ENCODE results near the gene SMARCA1. TPM values are rescaled to one million over a fixed set of nuclear protein-coding genes. Genes with fewer than 3 reads are reported as not detected.

Gene SMARCA1
- total RNA-seq, 1 donor from 2014 or later, result 0.34 TPM

DNA sequence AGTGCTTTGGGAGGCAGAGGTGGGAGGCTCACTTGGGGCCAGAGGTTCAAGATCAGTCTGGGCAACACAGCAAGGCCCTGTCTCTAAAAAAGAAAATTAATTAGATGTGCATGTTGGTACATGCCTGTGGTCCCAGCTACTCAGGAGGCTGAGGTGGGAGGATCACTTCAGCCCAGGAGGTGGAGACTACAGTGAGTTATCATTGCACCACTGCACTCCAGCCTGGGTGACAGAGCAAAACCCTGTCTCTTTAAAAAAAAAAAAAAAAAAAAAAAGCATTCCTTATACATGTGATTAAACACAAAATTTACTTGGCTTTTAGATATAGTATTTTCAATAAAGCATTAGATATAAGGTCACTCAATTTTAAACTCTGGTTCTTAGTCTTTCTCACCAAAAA, 34.9 kb downstream of the SMARCA1 start:
- Mint-ChIP-seq H3K4me3 (ENCODE audit: low read depth) (no peak overlapping the region), H3K27ac (no peak overlapping the region), H3K27me3 (ENCODE audit: low read depth) (no peaks in the 10 kb centered on the region), H3K36me3 (ENCODE audit: low read depth) (no peaks in the 10 kb centered on the region), H3K9me3 (no peaks in the 10 kb centered on the region), H3K4me1 (ENCODE audit: low read depth) (no peaks in the 10 kb centered on the region)
- intact Hi-C loops (cut with micrococcal nuclease), result no loop called here
- DNase-seq (ENCODE audit: low spot score), result no peak

DNA sequence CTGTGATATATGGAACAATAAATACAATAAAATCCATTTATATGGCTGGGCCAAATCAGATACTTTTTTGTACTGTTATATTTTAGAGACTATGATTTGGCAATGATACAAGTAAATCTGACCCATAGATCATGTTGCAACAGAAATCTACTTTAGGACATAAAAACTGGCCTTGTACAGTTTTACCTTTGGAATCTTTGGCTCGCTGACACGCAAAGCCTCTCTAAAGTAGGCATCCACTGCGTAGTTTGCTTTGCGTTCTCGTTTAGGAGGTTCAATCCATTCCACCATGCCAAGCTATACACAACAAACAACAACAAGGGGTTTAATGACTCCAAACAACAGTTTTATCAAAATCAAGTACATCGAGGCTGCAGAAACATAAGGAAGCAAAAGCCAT, 42.4 kb downstream of the SMARCA1 start:
- intact Hi-C loops (cut with micrococcal nuclease), result no loop called here
- no peak overlapping the region for H3K4me3 Mint-ChIP-seq (ENCODE audit: low read depth)
- H3K27ac Mint-ChIP-seq, result no peak overlapping the region
- H3K36me3 Mint-ChIP-seq (ENCODE audit: low read depth), result no peaks in the 10 kb centered on the region
- no peaks in the 10 kb centered on the region for H3K4me1 Mint-ChIP-seq (ENCODE audit: low read depth)
- DNase-seq (ENCODE audit: low spot score), result no peak
- no peaks in the 10 kb centered on the region for H3K27me3 Mint-ChIP-seq (ENCODE audit: low read depth)
- no peaks in the 10 kb centered on the region for H3K9me3 Mint-ChIP-seq

GRCh38 chrX:129478516-129478915, 44.8 kb downstream of the SMARCA1 start:
- DNase-seq (ENCODE audit: low spot score), result no peak
- Mint-ChIP-seq H3K27me3 (ENCODE audit: low read depth) (no peaks in the 10 kb centered on the region), H3K9me3 (no peaks in the 10 kb centered on the region), H3K4me3 (ENCODE audit: low read depth) (no peak overlapping the region), H3K36me3 (ENCODE audit: low read depth) (no peaks in the 10 kb centered on the region), H3K27ac (no peak overlapping the region), H3K4me1 (ENCODE audit: low read depth) (no peaks in the 10 kb centered on the region)
- intact Hi-C loops (cut with micrococcal nuclease), result no loop called here

DNA sequence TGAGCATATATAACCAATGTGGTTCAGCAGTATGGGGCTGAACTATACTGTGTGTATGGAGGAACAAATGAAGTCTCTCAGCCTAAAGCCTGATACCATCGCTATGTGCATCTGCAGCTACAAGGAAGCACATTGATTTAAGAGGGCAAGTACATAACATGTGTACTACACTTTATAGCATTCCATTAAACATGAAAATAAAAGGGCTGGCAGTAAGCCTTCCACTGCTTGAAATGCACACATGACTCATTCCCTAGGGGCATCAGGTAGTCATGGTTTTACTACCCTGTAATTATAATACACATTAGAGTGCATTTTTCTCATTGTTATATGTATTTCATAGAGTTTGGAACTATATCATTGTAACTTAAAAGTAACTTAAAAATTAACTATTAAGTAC, 51.2 kb downstream of the SMARCA1 start:
- no peak for DNase-seq (ENCODE audit: low spot score)
- no peak overlapping the region for H3K4me3 Mint-ChIP-seq (ENCODE audit: low read depth)
- no peaks in the 10 kb centered on the region for H3K36me3 Mint-ChIP-seq (ENCODE audit: low read depth)
- no peaks in the 10 kb centered on the region for H3K9me3 Mint-ChIP-seq
- H3K27me3 Mint-ChIP-seq (ENCODE audit: low read depth), result no peaks in the 10 kb centered on the region
- no peak overlapping the region for H3K27ac Mint-ChIP-seq
- H3K4me1 Mint-ChIP-seq (ENCODE audit: low read depth), result no peaks in the 10 kb centered on the region
- intact Hi-C loops (cut with micrococcal nuclease), result no loop called here

DNA sequence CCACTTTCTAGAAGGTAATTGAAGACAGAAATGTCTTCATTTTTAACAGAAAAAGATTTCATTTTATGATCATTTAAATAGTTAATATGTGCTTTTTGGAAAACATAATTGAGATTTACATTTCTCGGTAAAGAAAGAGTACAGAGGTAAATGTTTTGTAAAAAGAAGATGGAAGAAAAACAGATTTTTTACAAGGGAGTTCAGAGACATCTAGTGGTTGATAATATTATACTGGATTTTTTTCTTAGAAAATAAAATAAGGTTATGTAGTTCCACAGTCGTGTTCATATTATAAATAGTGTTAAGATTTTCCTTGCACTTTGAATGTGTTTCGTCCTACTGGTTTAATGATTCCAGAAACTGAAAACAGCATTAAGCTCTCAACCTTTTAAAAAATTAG, 60.6 kb downstream of the SMARCA1 start:
- DNase-seq (ENCODE audit: low spot score), result no peak
- intact Hi-C loops (cut with micrococcal nuclease), result no loop called here
- H3K36me3 Mint-ChIP-seq (ENCODE audit: low read depth), result no peaks in the 10 kb centered on the region
- H3K27me3 Mint-ChIP-seq (ENCODE audit: low read depth), result peaks cover 2% of the 10 kb centered on the region
- H3K9me3 Mint-ChIP-seq, result no peaks in the 10 kb centered on the region
- H3K27ac Mint-ChIP-seq, result no peak overlapping the region
- no peaks in the 10 kb centered on the region for H3K4me1 Mint-ChIP-seq (ENCODE audit: low read depth)
- no peak overlapping the region for H3K4me3 Mint-ChIP-seq (ENCODE audit: low read depth)

GRCh38 chrX:129461801-129462456, 61.4 kb downstream of the SMARCA1 start:
- H3K27me3 Mint-ChIP-seq (ENCODE audit: low read depth), result peaks cover 2% of the 10 kb centered on the region
- H3K9me3 Mint-ChIP-seq, result no peaks in the 10 kb centered on the region
- H3K4me3 Mint-ChIP-seq (ENCODE audit: low read depth), result no peak overlapping the region
- no peaks in the 10 kb centered on the region for H3K36me3 Mint-ChIP-seq (ENCODE audit: low read depth)
- H3K27ac Mint-ChIP-seq, result no peak overlapping the region
- DNase-seq (ENCODE audit: low spot score), result no peak
- intact Hi-C loops (cut with micrococcal nuclease), result no loop called here
- H3K4me1 Mint-ChIP-seq (ENCODE audit: low read depth), result no peaks in the 10 kb centered on the region

GRCh38 chrX:129452523-129452922, 70.8 kb downstream of the SMARCA1 start:
- Mint-ChIP-seq H3K36me3 (ENCODE audit: low read depth) (no peaks in the 10 kb centered on the region), H3K27me3 (ENCODE audit: low read depth) (no peaks in the 10 kb centered on the region), H3K9me3 (no peaks in the 10 kb centered on the region), H3K4me3 (ENCODE audit: low read depth) (no peak overlapping the region), H3K27ac (no peak overlapping the region), H3K4me1 (ENCODE audit: low read depth) (no peaks in the 10 kb centered on the region)
- DNase-seq (ENCODE audit: low spot score), result no peak
- intact Hi-C loops (cut with micrococcal nuclease), result no loop called here

DNA sequence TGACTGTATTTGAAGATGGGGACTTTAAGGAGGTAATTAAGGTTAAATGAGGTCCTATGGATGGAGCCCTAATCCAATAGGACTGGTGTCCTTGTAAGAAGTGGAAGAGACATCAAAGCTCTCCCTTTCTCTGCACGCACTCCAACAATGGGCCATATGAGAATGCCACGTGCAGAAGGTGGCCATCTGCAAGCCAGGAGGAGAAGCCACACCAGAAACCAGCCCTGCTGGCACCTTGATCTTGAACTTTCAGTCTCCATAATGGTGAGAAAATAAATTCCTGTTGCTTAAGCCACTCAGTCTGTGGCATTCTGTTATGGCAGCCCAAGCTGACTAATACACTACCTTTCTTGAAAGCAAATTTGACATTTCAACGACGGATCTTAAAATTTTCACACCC, 73.2 kb downstream of the SMARCA1 start:
- Mint-ChIP-seq H3K9me3 (no peaks in the 10 kb centered on the region), H3K4me1 (ENCODE audit: low read depth) (no peaks in the 10 kb centered on the region), H3K27me3 (ENCODE audit: low read depth) (no peaks in the 10 kb centered on the region), H3K27ac (no peak overlapping the region), H3K4me3 (ENCODE audit: low read depth) (no peak overlapping the region), H3K36me3 (ENCODE audit: low read depth) (no peaks in the 10 kb centered on the region)
- intact Hi-C loops (cut with micrococcal nuclease), result no loop called here
- no peak for DNase-seq (ENCODE audit: low spot score)

DNA sequence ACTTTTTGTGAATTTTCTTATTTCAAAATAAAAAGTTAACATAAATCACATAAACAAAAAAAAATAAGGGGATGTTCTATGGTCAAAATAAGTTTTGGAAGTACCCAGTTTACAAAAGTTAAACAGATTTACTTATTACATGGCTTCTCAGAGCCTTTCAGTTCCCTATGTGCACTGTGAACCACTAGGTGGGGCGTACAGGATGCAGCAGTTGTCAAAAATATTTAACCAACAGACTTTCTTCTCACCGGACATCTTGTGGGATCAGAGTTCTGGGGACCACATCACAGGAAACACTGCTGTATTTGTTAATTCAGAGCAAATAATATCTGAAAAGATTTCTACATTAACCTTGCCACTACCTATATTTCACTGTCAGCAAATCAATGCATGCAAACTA, 74.1 kb downstream of the SMARCA1 start:
- Mint-ChIP-seq H3K36me3 (ENCODE audit: low read depth) (no peaks in the 10 kb centered on the region), H3K9me3 (no peaks in the 10 kb centered on the region), H3K4me3 (ENCODE audit: low read depth) (no peak overlapping the region), H3K27ac (no peak overlapping the region), H3K4me1 (ENCODE audit: low read depth) (no peaks in the 10 kb centered on the region), H3K27me3 (ENCODE audit: low read depth) (no peaks in the 10 kb centered on the region)
- intact Hi-C loops (cut with micrococcal nuclease), result no loop called here
- DNase-seq (ENCODE audit: low spot score), result no peak

DNA sequence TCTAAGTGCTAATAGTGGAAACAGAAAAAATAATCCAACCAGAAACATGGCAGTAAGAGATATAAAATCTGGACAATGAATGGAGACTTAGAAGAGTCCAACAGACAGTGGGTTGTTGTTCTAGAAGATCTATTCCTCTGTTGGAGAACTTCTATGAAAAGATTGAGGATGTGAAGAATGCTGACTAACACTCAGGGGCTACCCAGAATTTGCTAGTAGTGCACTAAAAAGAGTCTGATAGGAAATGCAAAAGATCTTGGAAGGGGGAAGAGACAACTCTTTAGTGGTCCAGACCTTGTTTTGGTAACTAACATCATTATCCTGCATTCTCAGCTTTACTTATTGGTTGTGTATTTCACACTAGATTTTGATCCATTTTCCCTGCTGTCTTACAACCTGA, 77.9 kb downstream of the SMARCA1 start:
- no peak overlapping the region for H3K4me3 Mint-ChIP-seq (ENCODE audit: low read depth)
- no peaks in the 10 kb centered on the region for H3K9me3 Mint-ChIP-seq
- DNase-seq (ENCODE audit: low spot score), result no peak
- H3K27ac Mint-ChIP-seq, result no peak overlapping the region
- no peaks in the 10 kb centered on the region for H3K27me3 Mint-ChIP-seq (ENCODE audit: low read depth)
- intact Hi-C loops (cut with micrococcal nuclease), result no loop called here
- H3K4me1 Mint-ChIP-seq (ENCODE audit: low read depth), result no peaks in the 10 kb centered on the region
- no peaks in the 10 kb centered on the region for H3K36me3 Mint-ChIP-seq (ENCODE audit: low read depth)

DNA sequence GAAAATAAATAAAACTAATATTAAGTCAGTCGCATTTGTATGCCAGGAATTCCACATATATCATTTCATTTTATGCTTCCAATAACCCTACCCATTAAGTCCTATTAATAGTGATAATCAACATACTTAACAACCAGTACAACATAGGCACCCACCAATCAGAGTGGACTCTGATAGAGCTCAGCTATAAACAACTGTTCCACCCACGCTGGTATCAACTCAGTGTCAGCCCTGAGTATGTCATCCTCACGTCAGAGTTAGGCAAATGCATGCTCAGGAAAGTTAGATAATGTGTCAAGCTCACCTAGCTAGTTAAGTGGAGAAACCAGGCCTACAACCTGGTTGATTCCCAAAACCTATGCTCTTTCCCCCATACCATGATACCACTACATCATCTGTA, 89.3 kb downstream of the SMARCA1 start:
- no peak for DNase-seq (ENCODE audit: low spot score)
- intact Hi-C loops (cut with micrococcal nuclease), result no loop called here
- Mint-ChIP-seq H3K36me3 (ENCODE audit: low read depth) (no peaks in the 10 kb centered on the region), H3K27ac (no peak overlapping the region), H3K9me3 (no peaks in the 10 kb centered on the region), H3K4me3 (ENCODE audit: low read depth) (no peak overlapping the region), H3K4me1 (ENCODE audit: low read depth) (no peaks in the 10 kb centered on the region), H3K27me3 (ENCODE audit: low read depth) (no peaks in the 10 kb centered on the region)

DNA sequence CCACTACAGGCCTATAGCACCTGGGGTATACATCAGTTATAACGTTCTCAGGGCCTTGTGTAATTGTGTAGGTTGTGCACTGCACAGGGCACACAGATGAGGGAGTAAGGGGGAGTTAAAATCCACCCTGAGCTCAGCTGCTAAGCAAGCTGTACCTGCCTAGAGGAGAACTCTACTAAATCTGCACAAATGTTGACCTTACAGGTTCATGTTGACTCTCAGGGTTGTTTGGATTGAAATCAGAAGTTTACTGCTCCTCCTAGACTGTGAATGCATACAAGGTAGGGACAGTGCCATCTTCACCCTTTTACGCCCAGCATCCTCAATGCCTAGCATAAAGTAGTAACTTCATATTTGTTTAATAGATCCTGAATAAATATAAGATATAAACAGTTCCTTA, 89.8 kb downstream of the SMARCA1 start:
- H3K9me3 Mint-ChIP-seq, result no peaks in the 10 kb centered on the region

GRCh38 chrX:129427267-129427666, 96.0 kb downstream of the SMARCA1 start:
- Mint-ChIP-seq H3K4me3 (ENCODE audit: low read depth) (no peak overlapping the region), H3K27me3 (ENCODE audit: low read depth) (no peaks in the 10 kb centered on the region), H3K4me1 (ENCODE audit: low read depth) (no peaks in the 10 kb centered on the region), H3K36me3 (ENCODE audit: low read depth) (no peaks in the 10 kb centered on the region), H3K9me3 (no peaks in the 10 kb centered on the region), H3K27ac (no peak overlapping the region)
- intact Hi-C loops (cut with micrococcal nuclease), result no loop called here
- no peak for DNase-seq (ENCODE audit: low spot score)

More for the DNA sequence above, 89.8 kb downstream of the SMARCA1 start:
- H3K4me1 Mint-ChIP-seq (ENCODE audit: low read depth), result no peaks in the 10 kb centered on the region
- H3K4me3 Mint-ChIP-seq (ENCODE audit: low read depth), result no peak overlapping the region
- H3K36me3 Mint-ChIP-seq (ENCODE audit: low read depth), result no peaks in the 10 kb centered on the region
- DNase-seq (ENCODE audit: low spot score), result no peak
- H3K27me3 Mint-ChIP-seq (ENCODE audit: low read depth), result no peaks in the 10 kb centered on the region
- no peak overlapping the region for H3K27ac Mint-ChIP-seq
- intact Hi-C loops (cut with micrococcal nuclease), result no loop called here

GRCh38 chrX:129423191-129423590, 100.1 kb downstream of the SMARCA1 start:
- Mint-ChIP-seq H3K9me3 (no peaks in the 10 kb centered on the region), H3K4me3 (ENCODE audit: low read depth) (no peak overlapping the region), H3K4me1 (ENCODE audit: low read depth) (no peaks in the 10 kb centered on the region), H3K36me3 (ENCODE audit: low read depth) (no peaks in the 10 kb centered on the region), H3K27ac (no peak overlapping the region), H3K27me3 (ENCODE audit: low read depth) (no peaks in the 10 kb centered on the region)
- no peak for DNase-seq (ENCODE audit: low spot score)
- intact Hi-C loops (cut with micrococcal nuclease), result no loop called here
